Measurements from ENCODE around the gene AATF. TPM values are rescaled to one million over a fixed set of nuclear protein-coding genes. Genes with fewer than 3 reads are reported as not detected.

Gene AATF
- total RNA-seq, 1 donor from 2014 or later, result 42.8 TPM

GRCh38 chr17:36910513-36910912 lies 38.2 kb upstream of the AATF start:
- intact Hi-C loops (cut with DNase I), result no loop called here
- Histone ChIP-seq H3K27ac (no peak overlapping the region), H3K9me3 (no peaks in the 10 kb centered on the region), H3K4me3 (no peak overlapping the region), H3K27me3 (peaks cover 51% of the 10 kb centered on the region), H3K4me1 (no peaks in the 10 kb centered on the region), H3K36me3 (no peaks in the 10 kb centered on the region)
- ATAC-seq, result no peak
- no peak for TF ChIP-seq CTCF (IDR thresholded peaks at IDR 0.05)
- DNase-seq, result no peak

DNA sequence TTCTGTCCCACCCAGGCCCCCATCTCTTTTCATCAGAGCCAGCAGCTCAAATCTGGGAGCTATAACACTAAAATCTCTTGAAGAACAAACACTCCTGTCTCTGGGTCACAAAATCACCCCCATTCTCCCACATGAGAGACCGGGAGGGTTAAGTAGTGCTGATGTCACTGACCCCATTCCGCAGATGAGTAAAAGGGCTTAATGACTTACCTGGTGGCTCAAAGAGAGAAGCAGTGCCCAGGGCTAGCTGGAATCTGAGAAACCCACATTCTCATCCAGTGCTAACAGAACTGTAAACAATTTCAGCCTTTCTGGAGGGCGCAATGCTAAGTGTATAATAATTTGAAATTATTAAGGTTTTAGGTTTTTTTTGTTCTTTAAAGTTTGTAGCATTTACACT lies 37.8 kb upstream of the AATF start:
- no peak overlapping the region for H3K4me3 ChIP-seq
- no peaks in the 10 kb centered on the region for H3K4me1 ChIP-seq
- H3K27me3 ChIP-seq, result peaks cover 52% of the 10 kb centered on the region
- H3K9me3 ChIP-seq, result no peaks in the 10 kb centered on the region
- DNase-seq, result no peak
- intact Hi-C loops (cut with DNase I), result no loop called here
- no peaks in the 10 kb centered on the region for H3K36me3 ChIP-seq
- no peak for ATAC-seq
- H3K27ac ChIP-seq, result no peak overlapping the region
- no peak for TF ChIP-seq CTCF (IDR thresholded peaks at IDR 0.05)

DNA sequence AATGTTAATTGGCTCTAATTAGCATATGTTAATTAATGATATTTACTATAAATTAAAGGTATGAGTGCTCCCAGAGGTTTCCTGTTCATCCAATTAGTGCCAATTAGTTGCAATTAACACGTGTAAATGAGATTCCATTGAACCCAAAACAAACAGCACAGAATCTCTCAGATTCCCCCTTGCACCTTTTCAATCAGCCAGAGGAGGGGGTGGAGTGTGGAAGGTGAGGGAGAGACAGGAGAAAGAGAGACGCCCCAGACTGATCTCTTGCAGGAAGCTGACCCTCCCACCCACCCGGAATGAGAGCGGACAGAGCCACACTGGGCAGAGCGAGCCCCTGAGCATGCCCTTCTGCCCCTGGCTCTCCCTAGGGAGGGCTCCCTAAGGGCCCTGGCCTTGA lies 35.6 kb upstream of the AATF start:
- no peak for TF ChIP-seq CTCF (IDR thresholded peaks at IDR 0.05)
- ATAC-seq (no peak), DNase-seq (no peak)
- Histone ChIP-seq H3K4me1 (no peaks in the 10 kb centered on the region), H3K27ac (no peak overlapping the region), H3K36me3 (no peaks in the 10 kb centered on the region), H3K27me3 (peaks cover 49% of the 10 kb centered on the region), H3K9me3 (no peaks in the 10 kb centered on the region), H3K4me3 (no peak overlapping the region)
- intact Hi-C loops (cut with DNase I), result no loop called here

- no peaks in the 10 kb centered on the region for H3K4me1 ChIP-seq
- no peak overlapping the region for H3K27ac ChIP-seq
- no peak for ATAC-seq
- peaks cover 59% of the 10 kb centered on the region for H3K27me3 ChIP-seq
- no peaks in the 10 kb centered on the region for H3K36me3 ChIP-seq
- TF ChIP-seq CTCF (IDR thresholded peaks at IDR 0.05), result no peak
- H3K9me3 ChIP-seq, result no peaks in the 10 kb centered on the region
- intact Hi-C loops (cut with DNase I), result no loop called here
- DNase-seq, result no peak
- no peak overlapping the region for H3K4me3 ChIP-seq
Measured at GRCh38 chr17:36918211-36918691, 30.5 kb upstream of the AATF start.

DNA sequence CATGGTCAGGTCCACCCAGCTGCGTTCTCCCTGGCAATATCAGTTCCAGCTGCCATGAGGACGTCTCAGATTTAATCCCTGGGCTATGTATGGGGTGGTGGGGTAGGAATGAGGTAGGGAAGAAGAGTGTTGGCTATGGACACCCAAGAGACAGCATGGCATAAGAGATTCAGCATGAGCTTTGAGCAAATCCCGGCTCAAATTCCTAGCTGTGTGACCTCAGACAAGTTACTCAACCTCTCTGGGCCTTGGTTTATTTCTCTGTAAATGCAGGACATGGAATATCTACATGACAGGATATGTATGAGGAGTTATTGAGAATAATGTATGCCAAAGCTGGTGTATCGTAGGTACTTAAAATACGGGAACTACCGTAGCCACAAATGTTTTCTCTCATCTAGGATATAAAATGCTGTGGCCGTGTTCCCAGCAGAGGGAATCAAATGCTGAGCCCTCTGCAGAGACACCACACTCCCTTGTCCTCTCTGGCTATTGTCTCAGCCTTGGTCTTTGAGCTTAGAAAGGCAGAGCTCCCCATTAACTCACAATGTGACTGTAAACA lies 29.3 kb upstream of the AATF start:
- Histone ChIP-seq H3K27me3 (peaks cover 56% of the 10 kb centered on the region), H3K27ac (no peak overlapping the region), H3K36me3 (no peaks in the 10 kb centered on the region), H3K4me1 (no peaks in the 10 kb centered on the region), H3K9me3 (no peaks in the 10 kb centered on the region), H3K4me3 (no peak overlapping the region)
- DNase-seq (no peak), ATAC-seq (no peak)
- intact Hi-C loops (cut with DNase I), result no loop called here
- no peak for TF ChIP-seq CTCF (IDR thresholded peaks at IDR 0.05)
